ENCODE results near the gene VTI1A. TPM values are rescaled to one million over a fixed set of nuclear protein-coding genes. Genes with fewer than 3 reads are reported as not detected.
A peak's percentile ranks its signal among the peaks of the same experiment; 100 is the strongest.

VTI1A gene
- total and polyA plus RNA-seq, 3 donors from 2014 or later, result 25.5 to 85.9 (median 63.4) TPM

GRCh38 chr10:112720178-112720577 lies 273.2 kb downstream of the VTI1A start:
- intact Hi-C loops (cut with DNase I; ENCODE audit: low total_unique reads), result no loop called here
- TF ChIP-seq CTCF (IDR thresholded peaks at IDR 0.05) (no peak), POLR2A (IDR thresholded peaks at IDR 0.05) (no peak)
- no peak overlapping the region for H3K27ac ChIP-seq
- H3K4me3 ChIP-seq, result no peak overlapping the region
- no peaks in the 10 kb centered on the region for H3K27me3 ChIP-seq
- no peak for DNase-seq
- no peaks in the 10 kb centered on the region for H3K9me3 ChIP-seq
- H3K36me3 ChIP-seq (ENCODE audit: low read depth, missing control alignments), result no peaks in the 10 kb centered on the region
- H3K4me1 ChIP-seq, result no peaks in the 10 kb centered on the region

GRCh38 chr10:112721080-112721698 lies 274.2 kb downstream of the VTI1A start:
- Histone ChIP-seq H3K4me3 (no peak overlapping the region), H3K4me1 (no peaks in the 10 kb centered on the region), H3K27me3 (no peaks in the 10 kb centered on the region), H3K27ac (no peak overlapping the region), H3K9me3 (no peaks in the 10 kb centered on the region), H3K36me3 (ENCODE audit: low read depth, missing control alignments) (no peaks in the 10 kb centered on the region)
- intact Hi-C loops (cut with DNase I; ENCODE audit: low total_unique reads), result no loop called here
- peak in 2 of 3 experiments; percentile 53 to 68 for TF ChIP-seq CTCF (IDR thresholded peaks at IDR 0.05)
- TF ChIP-seq POLR2A (IDR thresholded peaks at IDR 0.05), result no peak
- DNase-seq, result peak; percentile 45
- WGBS, 2 donors, result 65 to 70% methylated on average over 5 of the region's 5 CpGs

GRCh38 chr10:112722758-112723157 lies 275.7 kb downstream of the VTI1A start:
- Histone ChIP-seq H3K27ac (no peak overlapping the region), H3K36me3 (ENCODE audit: low read depth, missing control alignments) (no peaks in the 10 kb centered on the region), H3K9me3 (no peaks in the 10 kb centered on the region), H3K27me3 (no peaks in the 10 kb centered on the region), H3K4me1 (no peaks in the 10 kb centered on the region), H3K4me3 (no peak overlapping the region)
- intact Hi-C loops (cut with DNase I; ENCODE audit: low total_unique reads), result no loop called here
- DNase-seq, result no peak
- no peak for TF ChIP-seq POLR2A (IDR thresholded peaks at IDR 0.05)
- TF ChIP-seq CTCF (IDR thresholded peaks at IDR 0.05), result no peak
- WGBS, 2 donors, result 61 to 63% methylated on average over 3 of the region's 3 CpGs

DNA sequence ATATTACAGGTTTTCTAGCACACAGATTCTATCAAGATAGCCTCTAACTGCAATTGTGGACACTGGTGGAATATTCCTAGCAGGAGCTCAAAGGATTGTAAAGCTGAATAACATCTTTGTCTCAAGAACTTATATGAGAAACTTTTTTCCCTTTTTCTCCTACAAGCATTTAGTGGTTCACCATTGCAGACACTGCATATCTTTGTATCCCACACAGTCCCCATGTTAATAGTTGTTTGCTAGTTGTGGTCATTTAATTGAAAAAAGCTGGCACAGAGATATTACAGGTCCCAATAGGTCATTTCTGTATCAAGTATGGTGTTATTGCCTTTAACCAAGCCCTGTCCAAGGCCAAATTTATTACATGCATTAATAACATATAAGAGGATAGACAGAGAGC lies 276.9 kb downstream of the VTI1A start:
- H3K9me3 ChIP-seq, result no peaks in the 10 kb centered on the region
- no peak for DNase-seq
- H3K27ac ChIP-seq, result no peak overlapping the region
- H3K4me3 ChIP-seq, result no peak overlapping the region
- no peaks in the 10 kb centered on the region for H3K4me1 ChIP-seq
- no peaks in the 10 kb centered on the region for H3K27me3 ChIP-seq
- TF ChIP-seq CTCF (IDR thresholded peaks at IDR 0.05) (no peak), POLR2A (IDR thresholded peaks at IDR 0.05) (no peak)
- no peaks in the 10 kb centered on the region for H3K36me3 ChIP-seq (ENCODE audit: low read depth, missing control alignments)
- intact Hi-C loops (cut with DNase I; ENCODE audit: low total_unique reads), result no loop called here

- H3K9me3 ChIP-seq, result no peaks in the 10 kb centered on the region
- no peaks in the 10 kb centered on the region for H3K36me3 ChIP-seq (ENCODE audit: low read depth, missing control alignments)
- no peaks in the 10 kb centered on the region for H3K27me3 ChIP-seq
- TF ChIP-seq CTCF (IDR thresholded peaks at IDR 0.05), result no peak
- no peak for TF ChIP-seq POLR2A (IDR thresholded peaks at IDR 0.05)
- intact Hi-C loops (cut with DNase I; ENCODE audit: low total_unique reads), result no loop called here
- H3K4me1 ChIP-seq, result no peaks in the 10 kb centered on the region
- H3K4me3 ChIP-seq, result no peak overlapping the region
- 63 to 69% methylated on average over 2 of the region's 2 CpGs for WGBS, 2 donors
- no peak for DNase-seq
- H3K27ac ChIP-seq, result no peak overlapping the region
Observed at GRCh38 chr10:112724404-112724991, 277.5 kb downstream of the VTI1A start.
